Activated CD4-positive, CD25-positive, alpha-beta regulatory T cell treated with anti-CD3 and anti-CD28 coated beads, Interleukin-2, amount 50 U/mL, for 24 hours (primary cell): ENCODE results near the gene PLEKHM1.
"Not testable (repeated sequence)": the region's sequence is repeated elsewhere in the genome, so short reads cannot be mapped to it uniquely, and the experiment has no call there.

Experiments used
- ATAC-seq, 2 donors: fragments of 150-1000 bp; cut with Tn5 transposase; one replicate each; pipeline ENCODE4 v1.10.0; 2021; ENCODE audit warnings: mild to moderate bottlenecking in 1 of 2, moderate library complexity in 1 of 2

The PLEKHM1 gene

DNA sequence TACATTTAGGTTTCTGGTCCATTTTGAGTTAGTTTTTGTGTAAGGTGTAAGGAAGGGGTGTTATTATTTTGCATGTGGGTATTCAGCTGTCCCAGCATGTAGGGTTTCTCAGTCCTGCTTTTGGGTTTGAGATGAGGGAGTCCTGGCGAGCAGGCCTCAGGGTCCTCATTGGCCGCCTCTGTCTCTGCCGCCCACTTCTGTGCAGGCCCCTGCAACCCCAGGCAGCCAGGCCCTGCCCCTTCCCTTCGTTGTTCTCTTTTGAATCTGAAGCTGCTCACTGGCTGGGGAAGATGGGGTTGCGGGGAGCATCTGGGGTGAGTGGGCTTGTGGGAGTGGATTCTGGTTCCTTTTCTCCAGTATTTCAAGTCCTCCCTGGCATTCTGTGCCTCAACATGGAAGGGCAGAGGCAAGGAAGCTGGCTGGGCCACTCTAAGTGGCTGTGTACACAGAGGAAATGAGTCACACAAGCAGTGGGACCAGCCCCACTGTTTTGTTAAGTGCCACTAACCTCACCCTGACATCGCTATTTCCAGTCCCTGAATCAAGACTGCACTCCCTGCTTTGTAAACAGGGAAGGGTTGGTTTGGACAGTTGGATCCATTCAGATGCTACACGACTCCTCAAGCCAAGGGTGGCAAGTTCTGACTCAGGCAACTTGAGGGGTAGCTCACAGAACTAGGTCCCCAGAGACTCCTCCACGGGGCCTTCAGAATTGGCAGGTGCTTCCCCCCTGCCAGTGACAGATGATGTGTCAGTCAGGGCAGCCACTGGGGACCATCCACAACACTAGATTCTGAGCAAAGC lies 28.8 kb downstream of the PLEKHM1 start:
- ATAC-seq = peak; percentile 98 to 99

DNA sequence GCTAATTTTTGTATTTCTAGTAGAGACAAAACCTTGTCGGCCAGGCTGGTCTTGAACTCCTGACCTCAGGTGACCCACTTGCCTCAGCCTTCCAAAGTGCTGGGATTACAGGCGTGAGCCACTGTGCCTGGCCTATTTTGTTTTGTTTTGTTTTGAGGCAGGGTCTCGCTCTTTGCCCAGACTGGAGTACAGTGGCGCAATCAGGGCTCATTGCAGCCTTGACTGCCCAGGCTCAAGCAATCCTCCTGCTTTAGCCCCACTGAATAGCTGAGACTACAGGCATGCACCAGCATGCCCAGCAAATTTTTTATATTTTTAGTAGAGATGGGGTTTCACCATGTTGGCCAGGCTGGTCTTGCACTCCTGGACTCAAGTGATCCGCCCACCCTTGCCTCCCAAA lies 30.1 kb downstream of the PLEKHM1 start:
- not testable (repeated sequence) for ATAC-seq

DNA sequence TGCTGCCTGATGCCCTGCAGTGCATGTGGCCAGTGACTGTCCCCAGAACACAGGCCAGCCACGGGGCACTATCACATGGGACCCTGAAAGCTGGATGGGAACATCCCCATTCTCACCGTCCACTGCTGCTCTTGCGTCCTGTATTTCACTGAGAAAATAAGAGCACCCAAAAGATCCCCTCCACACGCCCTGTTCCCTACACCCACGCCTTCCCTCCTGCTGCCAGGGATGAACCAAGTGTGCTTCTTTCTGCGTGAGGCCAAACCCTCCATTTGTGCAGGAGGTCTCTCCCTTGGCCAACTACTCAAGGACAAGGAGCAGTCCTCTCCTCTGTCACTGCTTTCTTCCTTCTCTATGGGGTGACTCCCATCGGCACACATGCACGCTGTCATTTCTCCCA lies 36.2 kb downstream of the PLEKHM1 start:
- not testable (repeated sequence) for ATAC-seq

DNA sequence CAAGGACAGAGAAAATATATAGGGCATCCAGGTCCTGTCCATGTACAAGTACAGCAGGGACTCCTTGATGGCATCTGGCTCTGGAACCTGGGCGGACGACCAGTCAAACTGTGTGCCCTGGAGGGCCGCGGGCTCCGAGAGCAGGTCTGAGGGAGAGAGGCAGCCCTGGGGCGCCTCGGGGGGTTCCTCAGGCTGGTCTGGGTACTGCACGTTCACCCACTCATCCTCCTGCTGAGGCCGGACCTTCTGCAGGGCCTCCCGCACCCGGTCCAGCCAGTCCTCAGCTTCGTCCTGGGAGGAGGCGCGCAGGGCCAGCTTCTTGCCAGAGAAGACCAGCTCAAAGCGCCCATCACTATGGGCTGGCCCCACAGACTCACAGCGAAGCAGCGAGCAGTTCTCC lies 36.8 kb downstream of the PLEKHM1 start:
- ATAC-seq = not testable (repeated sequence)

DNA sequence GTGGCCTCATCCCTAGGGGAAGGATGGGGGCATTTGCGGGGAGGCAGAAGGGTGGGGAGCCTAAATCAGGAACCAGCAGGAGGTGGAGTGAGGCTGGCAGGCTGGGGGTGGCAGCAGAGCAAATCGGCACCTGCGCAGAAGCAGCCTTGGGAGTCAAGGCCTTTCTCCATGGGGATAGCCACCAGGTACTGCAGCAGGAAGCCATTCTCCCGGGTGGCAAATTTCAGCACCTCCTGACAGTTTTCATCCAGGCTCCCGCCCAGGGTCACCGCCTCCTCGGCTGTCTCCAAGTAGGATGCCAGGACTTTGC lies 37.3 kb downstream of the PLEKHM1 start:
- not testable (repeated sequence) for ATAC-seq

DNA sequence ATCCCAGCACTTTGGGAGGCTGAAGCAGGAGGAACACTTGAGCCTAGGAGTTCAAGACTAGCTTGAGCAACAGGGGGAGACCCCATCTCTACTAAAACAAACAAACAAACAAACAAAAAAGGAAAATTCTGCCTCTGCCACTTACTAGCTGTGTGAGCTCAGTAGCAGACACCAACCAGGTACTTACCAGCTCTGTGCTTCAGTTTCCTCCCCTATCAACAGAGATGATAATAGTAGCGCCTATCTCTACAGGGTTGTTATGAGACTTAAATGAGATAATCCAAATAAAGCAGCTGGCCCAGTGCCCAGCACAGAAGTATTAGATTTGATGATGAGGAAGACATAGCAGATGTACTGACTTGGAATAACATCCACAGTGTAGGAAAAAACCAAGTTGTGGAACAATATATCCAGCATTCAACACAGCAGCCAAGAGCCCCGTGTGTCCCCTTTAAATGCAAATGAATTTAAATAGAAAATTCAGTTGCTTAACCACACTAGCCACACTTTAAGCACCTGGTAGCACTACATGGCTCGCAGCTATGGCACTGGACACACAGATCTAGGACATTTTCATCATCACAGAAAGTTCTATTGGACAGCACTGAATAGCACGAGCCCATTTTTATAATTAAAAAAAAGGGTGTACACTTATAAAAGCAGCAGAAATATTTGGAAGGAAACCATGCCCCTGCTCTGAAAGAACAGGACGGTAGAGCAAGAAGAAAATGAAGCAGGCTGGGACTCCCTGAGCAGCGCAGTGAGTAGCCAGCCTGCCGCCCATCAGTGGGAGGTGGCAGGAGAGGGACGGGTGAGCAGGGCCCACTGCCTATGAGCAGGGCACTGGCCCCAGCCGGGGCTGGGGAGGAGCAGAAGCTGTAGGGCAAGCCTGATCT lies 37.9 kb downstream of the PLEKHM1 start:
- ATAC-seq = not testable (repeated sequence)

DNA sequence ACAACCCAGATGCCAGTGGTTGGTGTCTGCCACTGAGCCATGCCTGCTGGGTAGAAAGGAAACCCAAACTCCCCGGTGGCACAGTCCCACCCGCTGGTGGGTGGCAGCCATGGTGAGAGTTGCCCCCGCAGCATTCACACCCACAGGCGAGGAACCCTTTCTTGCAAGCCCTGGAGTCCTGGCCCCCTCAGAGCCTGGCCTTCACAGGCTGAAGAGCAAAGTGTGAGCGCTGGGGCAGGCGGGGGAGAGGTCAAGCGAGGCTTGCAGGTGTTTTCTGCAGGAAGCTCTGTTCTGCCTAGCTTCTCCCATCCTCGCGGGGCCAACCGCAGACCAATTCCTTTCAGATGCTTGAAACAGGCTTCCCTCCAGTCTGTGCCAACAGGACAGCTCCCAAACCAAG lies 38.9 kb downstream of the PLEKHM1 start:
- ATAC-seq = not testable (repeated sequence)

DNA sequence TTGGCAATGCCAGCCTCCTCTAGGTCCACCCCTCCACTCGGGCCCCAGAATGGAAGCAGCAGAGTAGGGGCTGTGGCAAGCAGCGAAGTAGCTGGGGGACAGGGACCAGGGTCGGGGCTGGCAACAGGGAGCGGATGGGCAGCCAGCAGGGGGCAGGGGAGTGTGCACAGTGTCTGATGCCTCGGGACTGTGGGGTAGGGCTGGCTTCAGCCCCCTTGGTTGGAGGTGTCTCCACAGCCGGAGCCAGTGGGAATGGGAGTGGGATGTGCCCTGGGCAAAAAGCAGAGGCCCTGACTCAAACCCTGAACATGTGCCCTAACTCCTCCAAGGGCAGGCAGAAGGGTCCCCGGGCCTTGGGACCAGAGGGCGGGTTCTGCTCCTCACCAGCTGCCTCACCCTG lies 39.4 kb downstream of the PLEKHM1 start:
- no peak for ATAC-seq

DNA sequence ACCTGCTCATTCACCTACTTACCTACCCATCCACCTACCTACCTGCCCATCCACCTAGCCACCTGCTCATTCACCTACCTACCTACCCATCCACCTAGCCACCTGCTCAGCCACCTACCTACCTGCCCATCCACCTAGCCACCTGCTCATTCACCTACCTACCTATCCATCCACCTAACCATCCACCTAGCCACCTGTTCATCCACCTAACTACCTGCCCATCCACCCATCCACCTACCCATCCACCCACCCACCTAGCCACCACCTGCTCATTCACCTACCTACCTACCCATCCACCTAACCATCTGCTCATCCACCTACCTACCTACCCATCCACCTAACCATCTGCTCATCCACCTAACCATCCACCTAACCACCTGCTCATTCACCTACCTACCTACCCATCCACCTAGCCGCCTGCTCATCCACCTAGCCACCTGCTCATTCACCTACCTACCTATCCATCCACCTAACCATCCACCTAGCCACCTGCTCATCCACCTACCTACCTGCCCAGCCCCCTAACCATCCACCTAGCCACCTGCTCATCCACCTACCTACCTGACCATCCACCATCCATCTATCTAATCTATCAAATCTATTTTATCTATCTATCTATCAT lies 40.7 kb downstream of the PLEKHM1 start:
- ATAC-seq = not testable (repeated sequence)

DNA sequence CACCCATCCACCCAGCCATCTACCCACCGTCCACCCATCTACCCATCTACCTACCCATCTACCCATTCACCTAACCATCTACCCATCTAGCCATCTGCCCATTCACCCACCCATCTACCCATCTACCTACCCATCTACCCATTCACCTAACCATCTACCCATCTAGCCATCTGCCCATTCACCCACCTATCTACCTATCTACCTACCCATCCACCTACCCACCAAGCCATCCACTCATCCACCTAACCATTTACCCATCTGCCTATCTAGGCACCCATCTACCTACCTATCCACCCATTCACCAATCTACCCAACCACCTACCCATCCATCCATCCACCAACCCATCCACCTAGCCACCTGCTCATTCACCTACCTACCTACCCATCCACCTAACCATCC lies 41.3 kb downstream of the PLEKHM1 start:
- not testable (repeated sequence) for ATAC-seq

DNA sequence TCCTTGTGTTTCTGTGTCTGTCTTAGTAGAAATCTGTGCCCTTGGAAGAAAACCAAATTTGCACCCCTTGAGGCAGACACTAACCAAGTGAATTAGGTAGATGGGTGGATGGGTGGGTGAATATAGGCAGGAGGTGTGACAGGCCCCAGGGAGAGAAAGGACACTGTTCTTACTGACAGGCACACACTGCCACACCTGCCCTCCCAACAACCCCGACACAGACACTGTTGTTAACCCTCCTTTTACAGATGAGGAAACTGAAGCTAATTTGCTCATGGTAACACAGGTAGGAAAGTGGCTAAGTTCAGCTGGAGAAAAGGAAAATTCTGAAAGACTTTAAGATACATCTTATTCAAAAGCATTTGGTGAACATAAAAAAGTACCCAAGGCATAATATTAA lies 42.0 kb downstream of the PLEKHM1 start:
- not testable (repeated sequence) for ATAC-seq

DNA sequence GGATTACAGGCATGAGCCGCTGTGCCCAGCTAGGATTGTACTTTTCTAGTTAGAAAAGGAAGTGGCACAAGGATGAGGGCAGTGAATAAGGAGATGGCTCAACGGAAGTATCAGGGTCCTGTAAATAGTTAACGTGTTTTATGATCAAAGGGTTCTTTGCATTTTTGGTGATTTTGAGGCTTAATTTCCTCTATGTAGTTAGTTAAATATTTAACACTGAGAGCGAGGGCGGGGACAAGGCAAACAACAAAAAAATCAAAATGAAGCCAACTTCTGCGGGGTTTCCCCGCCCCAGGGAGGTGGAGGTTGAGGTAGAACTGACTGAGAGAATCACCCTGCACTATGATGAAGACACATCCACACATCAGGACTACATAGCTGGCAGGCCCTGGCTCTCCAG lies 42.5 kb downstream of the PLEKHM1 start:
- ATAC-seq = not testable (repeated sequence)

DNA sequence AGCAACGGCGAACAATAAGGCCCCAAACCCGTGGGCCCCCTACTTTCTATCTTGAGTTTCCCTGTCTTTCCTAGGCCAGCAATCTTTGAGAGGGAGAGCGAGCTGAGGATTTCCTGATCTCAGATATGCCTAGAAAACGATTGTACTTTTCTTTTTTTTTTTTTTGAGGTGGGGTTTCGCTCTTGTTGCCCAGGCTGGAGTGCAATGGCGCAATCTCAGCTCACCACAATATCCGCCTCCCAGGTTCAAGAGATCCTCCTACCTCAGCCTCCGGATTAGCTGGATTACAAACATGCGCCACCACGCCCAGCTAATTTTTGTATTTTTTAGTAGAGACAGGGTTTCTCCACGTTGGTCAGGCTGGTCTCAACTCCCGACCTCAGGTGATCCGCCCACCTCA lies 42.9 kb downstream of the PLEKHM1 start:
- ATAC-seq = not testable (repeated sequence)

DNA sequence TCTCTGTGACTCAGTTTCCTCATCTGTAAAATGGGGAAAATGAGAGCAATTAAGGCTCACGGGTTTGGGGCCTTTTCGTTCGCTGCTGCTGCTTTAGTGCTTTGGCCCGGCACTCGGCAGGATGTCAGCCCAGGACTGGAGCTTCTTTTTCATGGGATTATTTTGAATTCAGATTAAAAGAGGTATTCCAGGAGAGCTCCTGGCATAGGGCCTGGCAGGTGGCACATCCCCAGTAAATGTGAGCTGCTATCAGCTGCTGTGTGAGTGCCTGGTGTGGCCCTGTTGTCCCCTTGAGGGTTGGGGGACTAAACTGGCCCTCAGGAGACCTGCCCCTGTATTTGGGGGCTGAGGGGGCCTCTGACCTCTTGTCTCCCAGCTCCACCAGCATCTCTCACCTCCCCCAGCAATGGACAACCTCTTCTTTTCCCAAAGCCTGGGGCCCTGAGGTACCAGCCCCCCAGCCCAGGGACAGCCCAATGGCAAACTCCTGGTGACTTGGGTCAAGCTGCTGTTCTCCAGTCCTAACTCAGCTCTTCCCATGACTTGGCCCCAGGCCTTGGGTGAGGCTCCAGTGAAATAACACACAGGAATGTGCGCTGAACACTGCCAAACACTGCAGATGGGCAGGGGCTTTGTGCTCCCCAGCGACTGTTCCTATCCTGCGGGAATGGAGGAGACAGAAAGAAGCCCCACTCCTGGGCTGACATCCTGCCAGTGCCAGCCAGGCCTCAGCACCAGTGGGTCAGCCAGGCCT lies 43.5 kb downstream of the PLEKHM1 start:
- ATAC-seq = not testable (repeated sequence)

DNA sequence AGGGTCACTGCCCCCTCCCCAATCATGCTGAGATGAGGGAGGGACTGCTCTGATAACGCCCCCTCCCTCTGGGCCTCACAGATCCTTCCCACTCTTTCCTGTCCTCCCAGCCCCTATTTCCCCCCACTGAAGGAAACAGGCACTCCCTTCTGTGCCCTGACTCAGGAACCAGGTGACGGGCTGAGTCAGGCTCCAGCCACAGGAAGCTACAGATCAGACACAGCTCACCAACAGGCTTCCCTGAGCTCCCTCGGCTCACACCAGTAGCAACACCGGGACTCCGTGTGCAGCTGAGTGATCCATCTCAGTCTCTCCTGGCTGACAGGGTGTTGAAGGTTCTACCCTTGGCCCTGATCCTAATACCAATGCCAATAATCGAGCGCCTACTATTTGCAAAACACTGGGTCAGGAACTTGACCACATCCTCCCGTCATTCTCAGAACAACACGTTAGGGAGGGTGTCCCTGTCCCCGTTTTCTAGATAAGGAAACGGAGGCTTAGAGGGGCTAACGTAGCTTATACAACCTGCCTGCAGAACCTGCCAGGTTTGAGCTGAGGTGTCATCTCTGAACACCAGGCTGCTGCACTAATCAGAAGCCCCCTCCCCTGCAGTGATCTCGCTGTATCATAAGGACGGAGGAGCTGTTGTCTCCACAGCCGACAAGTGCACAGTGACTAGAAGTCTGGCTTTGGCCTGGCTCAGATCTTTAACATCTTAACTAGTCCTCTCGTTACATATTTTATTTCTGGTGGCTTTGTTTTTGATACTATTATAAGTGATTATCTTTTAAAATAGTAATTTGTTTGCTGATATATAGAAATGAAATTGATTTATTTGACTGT lies 44.4 kb downstream of the PLEKHM1 start:
- ATAC-seq = peak; percentile 96 to 98

DNA sequence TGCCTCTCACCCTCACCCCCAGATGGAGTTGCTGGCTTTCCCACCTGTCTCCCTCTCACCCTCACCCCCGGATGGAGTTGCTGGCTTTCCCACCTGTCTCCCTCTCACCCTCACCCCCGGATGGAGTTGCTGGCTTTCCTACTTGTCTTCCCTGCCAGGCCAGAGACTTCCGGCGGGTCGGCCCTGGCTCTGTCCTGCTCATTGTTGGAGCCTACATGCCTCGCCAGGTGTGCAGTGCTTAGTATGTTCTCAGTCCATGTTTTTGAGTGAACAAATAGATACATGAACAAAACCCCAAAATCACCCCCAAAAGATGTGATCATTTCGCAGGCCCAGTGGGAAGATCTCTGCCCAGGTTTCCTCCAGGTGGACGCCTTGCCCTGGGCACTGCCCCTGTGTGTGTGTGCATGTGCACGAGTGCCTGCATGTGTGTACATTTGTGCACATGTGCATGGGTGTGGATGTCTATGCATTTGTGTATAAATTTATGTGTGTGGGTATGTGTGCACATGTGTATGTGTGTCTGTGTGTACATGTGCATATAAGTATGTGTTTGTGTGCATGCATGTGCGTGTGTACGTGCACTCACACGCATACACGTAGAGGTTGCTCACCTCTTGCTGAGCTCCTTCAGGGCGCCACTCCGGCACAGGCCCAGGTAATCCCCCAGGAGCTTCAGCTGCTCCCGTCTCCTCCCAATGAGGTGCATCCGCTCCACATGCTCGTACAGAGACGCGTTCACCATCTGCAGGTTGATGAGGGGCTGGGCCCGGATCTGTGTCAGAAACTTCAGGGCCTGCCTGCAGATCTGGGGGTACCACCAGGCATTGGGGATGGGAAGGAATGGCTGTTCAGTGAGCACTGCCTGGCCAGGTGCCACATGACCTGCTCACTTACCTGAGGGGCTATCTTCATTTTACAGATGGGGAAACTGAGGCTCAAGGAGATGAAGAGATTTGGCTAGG lies 45.4 kb downstream of the PLEKHM1 start:
- not testable (repeated sequence) for ATAC-seq

DNA sequence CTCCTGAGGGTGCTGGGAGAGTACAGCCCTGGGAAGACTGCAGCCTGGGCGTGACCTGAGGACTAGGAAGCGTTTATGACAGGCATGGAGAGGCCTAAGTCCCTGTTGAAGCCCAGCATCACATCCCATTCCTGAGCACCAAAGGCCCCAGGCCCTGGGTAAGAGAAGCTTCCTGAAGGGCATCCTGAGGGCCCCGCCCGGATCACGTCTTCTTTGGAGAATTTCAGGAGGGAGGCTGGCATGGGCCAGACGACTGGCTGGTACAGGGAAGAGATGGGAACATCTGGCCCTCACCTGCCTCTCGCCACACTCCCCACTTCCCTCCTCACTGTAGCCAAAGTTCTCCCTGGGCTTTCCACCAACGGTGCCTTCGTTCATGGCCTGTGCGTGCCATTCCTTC lies 46.2 kb downstream of the PLEKHM1 start:
- not testable (repeated sequence) for ATAC-seq

DNA sequence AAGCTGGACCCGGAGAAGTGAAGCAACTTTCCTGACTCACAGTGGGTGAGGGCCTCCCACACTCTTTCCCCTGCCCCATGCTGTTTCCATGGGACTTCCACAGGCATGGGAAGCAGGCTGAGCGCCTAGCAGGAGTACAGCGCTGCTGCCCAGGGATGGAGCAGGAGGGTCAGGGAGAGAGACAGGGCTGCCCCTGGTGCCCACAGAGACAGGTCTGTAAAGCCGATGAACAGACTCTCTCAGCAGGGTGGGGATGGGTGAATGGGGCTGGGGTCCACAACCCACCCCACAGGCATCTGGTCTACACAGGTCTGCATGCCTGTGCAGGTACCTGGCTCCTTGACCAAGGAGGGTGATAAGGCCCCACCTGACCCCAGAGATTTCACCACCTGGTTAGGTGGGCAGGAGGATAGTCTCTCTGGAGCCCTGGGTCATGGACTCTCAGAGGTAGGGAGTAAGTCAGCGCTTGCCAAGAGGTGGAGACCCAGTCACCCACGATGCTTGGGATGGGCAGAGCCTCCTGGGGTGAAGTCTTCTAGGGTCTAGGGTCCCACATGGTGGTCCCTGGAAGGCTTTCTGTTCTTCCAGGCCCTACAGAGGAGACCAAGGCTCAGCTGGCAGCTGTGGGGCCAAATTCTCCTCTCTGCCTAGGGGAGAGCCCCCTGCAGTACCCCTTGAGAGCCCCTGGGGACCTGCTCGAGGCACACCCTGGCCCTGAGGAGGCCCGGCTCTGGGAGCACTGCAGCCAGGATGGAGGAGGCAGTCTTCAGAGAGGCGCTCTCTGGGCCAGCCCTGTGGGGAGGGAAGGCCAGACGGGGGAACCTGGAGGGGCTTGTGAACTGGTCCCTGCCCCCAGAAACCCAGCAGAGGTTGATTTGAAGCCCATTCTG lies 46.9 kb downstream of the PLEKHM1 start:
- ATAC-seq = not testable (repeated sequence)
